ENCODE results near the gene ZNF335.
A peak's percentile ranks its signal among the peaks of the same experiment; 100 is the strongest.

DNA sequence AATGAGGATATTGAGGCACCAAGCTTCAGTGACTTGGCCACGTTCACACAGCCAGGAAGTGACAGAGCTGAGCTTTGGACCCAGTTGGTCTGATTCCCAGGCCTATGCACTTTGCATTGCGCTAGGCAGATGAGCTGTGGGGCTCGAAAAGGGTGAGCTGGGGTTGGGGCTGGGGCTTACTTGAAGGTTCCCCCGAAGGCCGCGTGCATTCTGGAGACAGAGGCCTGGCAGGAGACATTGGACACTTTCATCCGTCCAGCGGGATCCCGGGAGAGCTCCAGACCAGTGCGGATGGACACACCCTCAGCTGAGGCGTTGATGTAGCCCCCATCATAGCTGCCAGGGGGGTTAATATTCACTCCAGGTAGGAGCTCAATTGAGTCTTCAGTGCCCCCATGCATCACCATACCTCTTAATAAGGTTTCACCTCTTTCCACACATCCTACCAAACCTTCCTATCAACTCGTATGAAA, 62.6 kb downstream of the ZNF335 start:
- TF ChIP-seq, protein P1, sequence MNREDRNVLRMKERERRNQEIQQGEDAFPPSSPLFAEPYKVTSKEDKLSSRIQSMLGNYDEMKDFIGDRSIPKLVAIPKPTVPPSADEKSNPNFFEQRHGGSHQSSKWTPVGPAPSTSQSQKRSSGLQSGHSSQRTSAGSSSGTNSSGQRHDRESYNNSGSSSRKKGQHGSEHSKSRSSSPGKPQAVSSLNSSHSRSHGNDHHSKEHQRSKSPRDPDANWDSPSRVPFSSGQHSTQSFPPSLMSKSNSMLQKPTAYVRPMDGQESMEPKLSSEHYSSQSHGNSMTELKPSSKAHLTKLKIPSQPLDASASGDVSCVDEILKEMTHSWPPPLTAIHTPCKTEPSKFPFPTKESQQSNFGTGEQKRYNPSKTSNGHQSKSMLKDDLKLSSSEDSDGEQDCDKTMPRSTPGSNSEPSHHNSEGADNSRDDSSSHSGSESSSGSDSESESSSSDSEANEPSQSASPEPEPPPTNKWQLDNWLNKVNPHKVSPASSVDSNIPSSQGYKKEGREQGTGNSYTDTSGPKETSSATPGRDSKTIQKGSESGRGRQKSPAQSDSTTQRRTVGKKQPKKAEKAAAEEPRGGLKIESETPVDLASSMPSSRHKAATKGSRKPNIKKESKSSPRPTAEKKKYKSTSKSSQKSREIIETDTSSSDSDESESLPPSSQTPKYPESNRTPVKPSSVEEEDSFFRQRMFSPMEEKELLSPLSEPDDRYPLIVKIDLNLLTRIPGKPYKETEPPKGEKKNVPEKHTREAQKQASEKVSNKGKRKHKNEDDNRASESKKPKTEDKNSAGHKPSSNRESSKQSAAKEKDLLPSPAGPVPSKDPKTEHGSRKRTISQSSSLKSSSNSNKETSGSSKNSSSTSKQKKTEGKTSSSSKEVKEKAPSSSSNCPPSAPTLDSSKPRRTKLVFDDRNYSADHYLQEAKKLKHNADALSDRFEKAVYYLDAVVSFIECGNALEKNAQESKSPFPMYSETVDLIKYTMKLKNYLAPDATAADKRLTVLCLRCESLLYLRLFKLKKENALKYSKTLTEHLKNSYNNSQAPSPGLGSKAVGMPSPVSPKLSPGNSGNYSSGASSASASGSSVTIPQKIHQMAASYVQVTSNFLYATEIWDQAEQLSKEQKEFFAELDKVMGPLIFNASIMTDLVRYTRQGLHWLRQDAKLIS (CRISPR knock-in tag; IDR thresholded peaks at IDR 0.05), result no peak; the same call in 1 of the 2 replicates
- TF ChIP-seq ZNF749 (CRISPR knock-in tag; IDR thresholded peaks at IDR 0.05; ENCODE audit: borderline replicate concordance) (no peak), ZNF274 (CRISPR knock-in tag; IDR thresholded peaks at IDR 0.05) (no peak), SP1 (IDR thresholded peaks at IDR 0.05) (no peak), SP1 (CRISPR knock-in tag; IDR thresholded peaks at IDR 0.05) (no peak), HDAC1 (CRISPR knock-in tag; IDR thresholded peaks at IDR 0.05) (peak; percentile 71), SMC3 (IDR thresholded peaks at IDR 0.05; ENCODE audit: low read length) (no peak), MXI1 (IDR thresholded peaks at IDR 0.05; ENCODE audit: borderline replicate concordance, low read depth, low read length) (peak; percentile 33; the same call in 1 of the 3 replicates), MEF2D (CRISPR knock-in tag; IDR thresholded peaks at IDR 0.05) (peak; percentile 75), SIN3A (IDR thresholded peaks at IDR 0.05; ENCODE audit: borderline replicate concordance, low read depth, low read length) (no peak), SOX13 (IDR thresholded peaks at IDR 0.05) (no peak), SOX13 (CRISPR knock-in tag; conservative IDR thresholded peaks at IDR 0.05 in 1 of 2, IDR thresholded peaks at IDR 0.05 in 1 of 2) (peak in 1 of 2 experiments; percentile 29; a peak in 1 of 4 replicates), CBX5 (CRISPR knock-in tag; IDR thresholded peaks at IDR 0.05; ENCODE audit: borderline replicate concordance) (0 out of 2 replicates have a peak, but pooled peaks have one; percentile 8), SP2 (CRISPR knock-in tag; IDR thresholded peaks at IDR 0.05) (no peak)
- TF ChIP-seq, protein P2, sequence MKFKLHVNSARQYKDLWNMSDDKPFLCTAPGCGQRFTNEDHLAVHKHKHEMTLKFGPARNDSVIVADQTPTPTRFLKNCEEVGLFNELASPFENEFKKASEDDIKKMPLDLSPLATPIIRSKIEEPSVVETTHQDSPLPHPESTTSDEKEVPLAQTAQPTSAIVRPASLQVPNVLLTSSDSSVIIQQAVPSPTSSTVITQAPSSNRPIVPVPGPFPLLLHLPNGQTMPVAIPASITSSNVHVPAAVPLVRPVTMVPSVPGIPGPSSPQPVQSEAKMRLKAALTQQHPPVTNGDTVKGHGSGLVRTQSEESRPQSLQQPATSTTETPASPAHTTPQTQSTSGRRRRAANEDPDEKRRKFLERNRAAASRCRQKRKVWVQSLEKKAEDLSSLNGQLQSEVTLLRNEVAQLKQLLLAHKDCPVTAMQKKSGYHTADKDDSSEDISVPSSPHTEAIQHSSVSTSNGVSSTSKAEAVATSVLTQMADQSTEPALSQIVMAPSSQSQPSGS (CRISPR knock-in tag; IDR thresholded peaks at IDR 0.05), result no peak
- TF ChIP-seq, protein P3, sequence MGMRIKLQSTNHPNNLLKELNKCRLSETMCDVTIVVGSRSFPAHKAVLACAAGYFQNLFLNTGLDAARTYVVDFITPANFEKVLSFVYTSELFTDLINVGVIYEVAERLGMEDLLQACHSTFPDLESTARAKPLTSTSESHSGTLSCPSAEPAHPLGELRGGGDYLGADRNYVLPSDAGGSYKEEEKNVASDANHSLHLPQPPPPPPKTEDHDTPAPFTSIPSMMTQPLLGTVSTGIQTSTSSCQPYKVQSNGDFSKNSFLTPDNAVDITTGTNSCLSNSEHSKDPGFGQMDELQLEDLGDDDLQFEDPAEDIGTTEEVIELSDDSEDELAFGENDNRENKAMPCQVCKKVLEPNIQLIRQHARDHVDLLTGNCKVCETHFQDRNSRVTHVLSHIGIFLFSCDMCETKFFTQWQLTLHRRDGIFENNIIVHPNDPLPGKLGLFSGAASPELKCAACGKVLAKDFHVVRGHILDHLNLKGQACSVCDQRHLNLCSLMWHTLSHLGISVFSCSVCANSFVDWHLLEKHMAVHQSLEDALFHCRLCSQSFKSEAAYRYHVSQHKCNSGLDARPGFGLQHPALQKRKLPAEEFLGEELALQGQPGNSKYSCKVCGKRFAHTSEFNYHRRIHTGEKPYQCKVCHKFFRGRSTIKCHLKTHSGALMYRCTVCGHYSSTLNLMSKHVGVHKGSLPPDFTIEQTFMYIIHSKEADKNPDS (CRISPR knock-in tag; IDR thresholded peaks at IDR 0.05), result no peak

Measured in HepG2 (cell line).